CD4-positive, alpha-beta T cell treated with Interleukin-2 at 100 ng/mL for 4 hours (primary cell): Measurements from ENCODE around the gene MARK3.
A peak's percentile ranks its signal among the peaks of the same experiment; 100 is the strongest.

Source experiments
- DNase-seq: peaks from one replicate; pipeline ENCODE4 v3.0.0-alpha.2; 2020; ENCODE audit warnings: low spot score

MARK3 gene

DNA sequence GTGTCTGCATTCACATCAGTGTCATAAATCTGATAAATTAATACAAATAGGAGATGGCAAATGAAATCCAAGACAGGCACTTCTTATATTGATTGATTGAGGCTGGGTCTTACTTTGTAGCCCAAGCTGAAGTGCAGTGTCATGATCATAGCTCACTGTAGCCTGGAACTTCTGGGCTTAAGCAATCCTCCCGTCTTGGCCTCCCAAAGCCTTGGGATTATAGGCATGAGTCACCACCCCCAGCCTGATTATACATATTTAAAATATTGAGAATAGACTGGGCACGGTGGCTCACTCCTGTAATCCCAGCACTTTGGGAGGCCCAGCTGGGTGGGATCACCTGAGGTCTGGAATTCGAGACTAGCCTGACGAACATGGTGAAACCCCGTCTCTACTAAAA lies 51.3 kb downstream of the MARK3 start:
- DNase-seq, result no peak

GRCh38 chr14:103442288-103442687 lies 57.1 kb downstream of the MARK3 start:
- no peak for DNase-seq

DNA sequence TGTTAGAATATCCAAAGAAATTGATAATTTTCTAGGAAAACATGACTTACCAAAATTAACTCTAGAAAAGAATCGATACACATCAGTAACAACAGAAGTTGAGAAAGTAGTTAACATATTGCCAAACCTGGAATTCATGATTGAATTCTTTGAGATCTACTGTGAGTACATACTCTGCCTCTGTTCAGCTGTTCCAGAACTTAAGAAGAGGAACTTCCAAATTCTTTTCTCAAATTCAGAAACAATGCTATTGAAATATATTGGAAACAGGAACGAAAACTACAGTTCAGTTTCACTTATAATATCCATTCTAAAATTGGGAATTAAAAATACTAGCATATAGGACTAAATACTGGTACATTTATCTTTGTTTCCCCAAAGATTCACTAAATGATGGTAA lies 57.9 kb downstream of the MARK3 start:
- no peak for DNase-seq

- no peak for DNase-seq
Observed at GRCh38 chr14:103444837-103445524, 59.8 kb downstream of the MARK3 start.

DNA sequence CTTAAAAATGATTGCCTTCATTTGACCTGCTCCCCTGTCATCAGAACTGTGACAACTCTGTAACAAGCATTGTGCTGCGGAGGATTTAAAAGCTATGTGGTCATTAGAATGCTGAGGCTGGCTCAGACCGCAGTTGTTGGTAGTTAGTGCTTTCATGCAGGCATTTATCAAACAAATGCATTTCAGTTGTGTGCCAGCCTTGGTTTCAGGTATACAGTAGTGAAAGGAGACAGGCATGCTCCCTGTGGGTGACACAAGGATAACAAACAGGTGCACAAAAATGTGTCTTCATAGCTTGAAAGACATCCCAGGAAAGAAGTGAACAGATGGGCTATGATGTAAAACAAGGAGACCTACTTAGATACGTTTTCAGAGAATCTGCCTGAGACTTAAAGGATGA lies 60.6 kb downstream of the MARK3 start:
- DNase-seq, result no peak

GRCh38 chr14:103448097-103448496 lies 62.9 kb downstream of the MARK3 start:
- DNase-seq, result no peak

DNA sequence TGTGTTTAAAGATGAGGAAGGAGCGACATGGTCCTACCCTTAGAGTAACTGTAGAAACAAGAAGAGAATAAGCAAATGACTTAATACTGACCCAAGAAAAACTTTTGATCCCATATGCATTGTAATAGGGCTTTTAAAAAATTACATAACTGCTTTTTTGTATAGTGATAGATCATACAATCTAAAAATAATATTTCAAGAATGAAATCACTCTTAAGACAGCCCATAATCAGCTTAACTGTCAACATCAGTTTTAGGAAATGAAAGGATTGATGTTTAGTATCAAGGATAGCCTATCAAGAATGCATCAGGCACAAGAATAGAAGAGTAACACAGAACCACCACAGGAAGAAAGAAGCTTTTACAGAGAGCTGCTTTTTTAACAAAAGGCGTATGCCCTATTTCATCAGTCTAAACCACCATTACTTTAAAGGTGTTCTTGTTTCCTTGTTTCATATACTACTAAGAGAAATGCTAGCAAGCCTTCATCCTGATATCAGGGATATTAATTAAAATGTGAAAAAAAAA lies 64.5 kb downstream of the MARK3 start:
- no peak for DNase-seq

DNA sequence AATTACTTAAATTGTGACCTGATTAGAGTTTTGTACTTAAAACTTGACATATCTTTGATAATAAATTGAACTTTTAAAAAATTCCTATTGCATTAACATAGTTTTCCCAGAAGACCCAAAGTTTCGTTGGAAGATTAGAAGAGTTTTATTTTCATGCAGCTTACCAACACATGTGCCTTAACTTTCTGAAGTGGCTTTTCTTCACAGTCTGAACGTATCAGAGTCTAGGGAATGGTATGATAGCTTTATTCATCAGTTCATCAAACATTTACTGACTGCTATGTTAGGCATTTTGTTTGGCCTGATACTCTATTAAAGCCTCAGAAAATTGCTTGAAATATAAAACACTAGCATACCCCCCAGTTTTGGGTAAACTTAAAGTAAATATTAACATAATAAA lies 65.2 kb downstream of the MARK3 start:
- DNase-seq, result no peak

GRCh38 chr14:103451401-103451800 lies 66.2 kb downstream of the MARK3 start:
- no peak for DNase-seq

- DNase-seq, result no peak
Observed at GRCh38 chr14:103453791-103454190, 68.6 kb downstream of the MARK3 start.

DNA sequence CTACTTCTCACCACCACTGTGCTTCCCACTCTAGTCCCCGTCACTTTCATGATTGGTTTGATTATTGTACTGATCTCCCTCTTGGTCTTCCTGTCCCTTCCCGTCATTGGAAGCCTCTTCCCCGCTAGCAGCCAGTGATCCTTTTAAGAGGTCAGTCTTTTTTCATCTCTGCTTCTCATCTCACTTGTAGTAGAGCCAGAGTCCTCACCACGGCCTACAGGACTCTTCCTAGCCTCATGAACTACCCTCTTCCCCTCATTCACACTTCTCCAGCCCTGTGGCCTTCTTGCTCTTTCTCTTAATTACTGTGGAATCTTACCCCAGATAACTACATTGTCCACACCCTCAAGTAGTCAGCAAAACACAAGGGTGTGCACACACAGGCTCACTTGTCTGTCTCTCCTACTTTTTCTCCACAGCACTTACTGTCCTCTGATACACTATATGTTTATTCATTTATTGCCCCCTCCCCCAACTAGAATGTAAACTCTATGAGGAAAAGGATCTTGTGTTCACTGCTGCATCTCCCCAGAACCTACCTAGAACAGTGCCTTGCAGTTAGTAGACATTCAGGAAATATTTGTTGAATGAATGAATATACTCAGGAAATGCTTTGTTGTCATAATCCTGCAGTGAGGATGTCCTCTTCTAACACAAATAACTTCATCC lies 71.1 kb downstream of the MARK3 start:
- peak; percentile 1 for DNase-seq

DNA sequence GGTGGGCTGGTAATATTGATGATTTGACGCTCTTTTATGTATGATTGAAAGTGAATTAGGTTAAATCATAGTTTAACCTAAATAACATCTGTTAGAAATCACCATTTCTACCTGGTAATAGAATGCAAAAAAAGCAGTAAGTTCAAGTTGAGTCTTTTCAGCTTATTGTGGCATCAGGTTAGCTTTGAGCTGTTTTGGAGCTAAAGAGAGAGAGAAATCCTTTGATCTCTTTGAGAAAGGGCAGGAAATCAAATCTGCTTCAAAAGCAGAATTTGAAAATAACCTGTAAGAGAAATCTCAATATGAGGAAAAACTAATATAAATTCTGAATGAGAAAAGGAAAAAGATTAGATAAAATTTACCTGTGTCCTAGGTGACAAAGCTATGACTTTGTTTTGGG lies 75.2 kb downstream of the MARK3 start:
- no peak for DNase-seq

- DNase-seq, result no peak
Observed at GRCh38 chr14:103463149-103463548, 77.9 kb downstream of the MARK3 start.

GRCh38 chr14:103463851-103464250 lies 78.6 kb downstream of the MARK3 start:
- DNase-seq, result no peak

DNA sequence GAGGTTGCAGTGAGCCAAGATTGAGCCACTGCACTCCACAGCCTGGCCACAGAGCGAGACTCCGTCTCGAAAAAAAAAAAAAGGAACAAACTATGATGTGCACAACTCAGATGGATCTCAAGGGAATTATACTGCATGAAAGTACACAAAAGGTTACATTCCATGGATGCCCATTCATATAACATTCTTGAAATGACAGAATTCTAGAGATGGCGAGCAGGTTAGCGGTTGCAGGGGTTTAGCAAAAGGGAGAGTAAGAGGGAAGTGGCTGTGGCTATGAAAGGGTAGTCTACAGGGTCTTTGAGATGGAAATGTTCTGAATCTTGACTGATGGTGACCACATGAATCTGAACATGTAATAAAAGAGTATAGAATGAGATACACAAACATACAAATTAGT lies 87.7 kb downstream of the MARK3 start:
- no peak for DNase-seq

DNA sequence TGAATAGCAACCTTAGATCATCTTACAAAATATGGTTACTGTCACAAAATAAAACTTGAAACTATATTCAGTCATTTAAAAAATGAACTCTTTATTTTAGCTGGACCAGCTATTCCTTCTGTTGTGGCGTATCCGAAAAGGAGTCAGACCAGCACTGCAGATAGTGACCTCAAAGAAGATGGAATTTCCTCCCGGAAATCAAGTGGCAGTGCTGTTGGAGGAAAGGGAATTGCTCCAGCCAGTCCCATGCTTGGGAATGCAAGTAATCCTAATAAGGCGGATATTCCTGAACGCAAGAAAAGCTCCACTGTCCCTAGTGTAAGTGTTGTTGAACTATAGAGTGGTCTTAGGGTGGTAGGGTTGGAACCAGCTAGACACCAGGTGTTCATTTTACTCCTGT lies 89.7 kb downstream of the MARK3 start:
- no peak for DNase-seq

- DNase-seq, result no peak
Observed at GRCh38 chr14:103476065-103476464, 90.8 kb downstream of the MARK3 start.

DNA sequence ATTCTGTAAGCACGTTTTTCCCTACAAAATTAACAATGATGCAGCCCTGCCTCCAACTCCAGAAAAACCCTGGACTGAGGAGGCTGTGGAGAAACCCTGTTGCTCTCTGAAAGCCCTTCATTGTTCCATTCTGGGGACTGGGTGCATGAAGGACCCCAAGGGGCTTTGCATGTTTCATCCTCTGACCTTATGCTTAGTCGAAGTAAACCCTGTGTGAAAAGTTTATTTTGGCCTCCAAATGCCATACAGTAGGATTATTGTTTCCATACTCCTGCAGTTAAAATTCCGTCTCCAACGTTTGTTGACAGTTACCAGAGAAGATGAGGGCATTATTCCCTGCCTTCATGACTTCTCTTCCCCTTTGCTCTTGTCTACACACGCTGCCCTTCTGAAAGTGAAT lies 91.4 kb downstream of the MARK3 start:
- no peak for DNase-seq

- peak; percentile 18 for DNase-seq
Observed at GRCh38 chr14:103480595-103480994, 95.4 kb downstream of the MARK3 start.

DNA sequence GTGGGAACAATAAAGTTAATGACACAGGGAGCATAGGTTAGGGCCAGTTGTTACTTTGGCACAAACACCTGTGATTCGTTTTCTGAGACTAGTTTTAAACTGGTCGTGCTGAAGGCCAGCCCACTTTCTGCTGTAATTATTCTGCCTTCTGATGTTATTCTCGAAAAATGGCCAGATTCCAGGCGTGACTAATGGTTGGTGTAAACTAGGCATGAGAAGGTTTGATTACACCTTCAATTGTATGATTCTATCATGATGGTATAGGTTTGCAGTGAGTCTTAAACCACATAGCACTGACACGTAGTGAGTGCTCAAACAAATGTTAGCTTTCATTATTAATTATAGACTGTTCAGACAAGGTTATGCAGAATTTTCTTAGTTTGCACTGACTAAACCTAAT lies 98.4 kb downstream of the MARK3 start:
- no peak for DNase-seq

GRCh38 chr14:103485504-103485903 lies 100.3 kb downstream of the MARK3 start:
- no peak for DNase-seq

DNA sequence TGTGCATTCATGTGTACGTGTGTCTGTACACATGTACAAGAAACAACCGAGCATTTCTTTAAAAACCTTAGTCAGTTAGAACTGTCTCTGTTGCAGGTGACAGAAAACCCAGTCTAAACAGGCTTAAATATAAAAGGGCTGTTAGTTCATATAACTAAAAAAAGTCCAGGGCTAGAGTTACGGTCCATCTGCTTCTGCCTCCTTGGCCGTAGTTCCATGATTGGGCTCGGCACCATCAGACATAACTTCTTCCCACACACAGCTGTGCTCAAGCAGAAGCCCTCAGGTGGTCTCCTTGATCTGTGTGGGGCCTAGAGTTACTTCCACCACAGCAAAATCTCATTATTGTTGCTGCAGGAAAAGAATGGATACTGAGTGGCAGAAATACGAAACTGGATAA lies 102.9 kb downstream of the MARK3 start:
- no peak for DNase-seq

GRCh38 chr14:103488960-103489359 lies 103.7 kb downstream of the MARK3 start:
- no peak for DNase-seq

DNA sequence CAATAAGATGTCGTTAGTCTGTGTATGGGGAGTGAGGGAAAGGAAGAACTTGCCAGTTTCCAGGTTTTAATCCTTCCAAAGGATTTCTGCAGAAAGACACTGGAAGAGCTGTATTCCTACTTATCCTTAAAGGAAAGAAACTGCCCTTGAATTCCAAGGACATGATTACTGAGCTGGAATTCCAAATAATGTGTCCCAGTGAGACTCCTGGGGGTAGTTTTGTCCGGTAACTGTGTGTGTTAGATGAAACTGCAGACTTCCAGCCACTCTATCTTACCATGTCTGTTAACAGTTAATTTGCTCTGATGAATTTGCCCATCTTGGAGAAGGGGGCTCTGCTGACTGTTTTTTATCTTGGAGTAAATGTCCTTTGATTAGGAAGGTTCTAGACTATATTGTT lies 104.4 kb downstream of the MARK3 start:
- no peak for DNase-seq
